PC-3 (cell line): Measurements from ENCODE around the gene MMS19. TPM values are rescaled to one million over a fixed set of nuclear protein-coding genes. Genes with fewer than 3 reads are reported as not detected.

Experiments used
- ATAC-seq: fragments of 200-7000 bp; cut with Tn5 transposase; 2 replicates; pipeline ENCODE4 v1.9.1; 2020; ENCODE audit warnings: mild to moderate bottlenecking, moderate library complexity
- BruUV-seq: library from RNA; stranded (reverse); fragments of 400-500 nt; replicated peaks from 2 replicates; lab custom pipeline; 2021; lab: Mats Ljungman, UMichigan
- CTCF ChIA-PET: fragments of 300-600 bp; sonication (Branson Sonifier 250); formaldehyde crosslinking; loops from one replicate; lab custom pipeline; 2022; ENCODE audit warnings: antibody characterized with exemption; lab: Charles Lee
- POLR2A ChIA-PET: fragments of 300-600 bp; sonication (Branson Sonifier 250); formaldehyde crosslinking; loops from one replicate; lab custom pipeline; 2022; ENCODE audit warnings: antibody characterized with exemption; ENCODE audit not compliant: unreplicated experiment; lab: Charles Lee
- DNase-seq: peaks from one replicate; pipeline ENCODE4 v3.0.0-alpha.2; 2015
- H2AFZ ChIP-seq: fragments of 300-600 bp; sonication (generic); 2 replicates; pipeline ENCODE4 v1.6.0; 2016; ENCODE audit warnings: antibody characterized with exemption, low read length
- H3F3A ChIP-seq: fragments of 300-600 bp; sonication (generic); one replicate; pipeline ENCODE4 v1.6.0; 2017; ENCODE audit warnings: antibody characterized with exemption, low read length, control low read depth, mild to moderate bottlenecking; ENCODE audit not compliant: unreplicated experiment
- H3K27ac ChIP-seq: fragments of 300-600 bp; sonication (generic); 2 replicates; pipeline ENCODE4 v1.5.1; 2016; ENCODE audit warnings: mild to moderate bottlenecking, low read length
- H3K27me3 ChIP-seq: fragments of 300-600 bp; sonication (generic); 2 replicates; pipeline ENCODE4 v1.6.1; 2016; ENCODE audit warnings: low read length, mixed read lengths
- H3K36me3 ChIP-seq: fragments of 300-600 bp; sonication (generic); 2 replicates; pipeline ENCODE4 v1.6.1; 2016; ENCODE audit warnings: low read depth, mixed run types, low read length, mixed read lengths
- H3K4me1 ChIP-seq: fragments of 300-600 bp; sonication (generic); 2 replicates; pipeline ENCODE4 v1.5.1; 2016; ENCODE audit warnings: low read length; ENCODE audit not compliant: insufficient read depth
- H3K4me2 ChIP-seq: fragments of 300-600 bp; sonication (generic); 2 replicates; pipeline ENCODE4 v1.6.0; 2016; ENCODE audit warnings: low read length
- H3K4me3 ChIP-seq: fragments of 300-600 bp; sonication (generic); 2 replicates; pipeline ENCODE4 v1.5.1; 2016; ENCODE audit warnings: mild to moderate bottlenecking, low read length, mixed read lengths
- H3K79me2 ChIP-seq: fragments of 300-600 bp; sonication (generic); 2 replicates; pipeline ENCODE4 v1.6.1; 2017; ENCODE audit warnings: low read length, mixed read lengths
- H3K9ac ChIP-seq: fragments of 300-600 bp; sonication (generic); 2 replicates; pipeline ENCODE4 v1.6.0; 2016; ENCODE audit warnings: mild to moderate bottlenecking, low read length
- H3K9me2 ChIP-seq: fragments of 300-600 bp; sonication (generic); replicated peaks from 2 replicates; pipeline ENCODE4 v1.6.1; 2016; ENCODE audit warnings: mixed run types, low read length, mixed read lengths
- H3K9me3 ChIP-seq: fragments of 300-600 bp; sonication (generic); 2 replicates; pipeline ENCODE4 v1.6.1; 2016; ENCODE audit warnings: low read length, mixed read lengths
- H4K20me1 ChIP-seq: fragments of 300-600 bp; sonication (generic); 2 replicates; pipeline ENCODE4 v1.6.1; 2016; ENCODE audit warnings: low read length, mixed read lengths
- CTCF ChIP-seq: fragments of 300-600 bp; sonication (generic); conservative IDR thresholded peaks from 2 replicates; pipeline ENCODE4 v1.5.1; 2017; ENCODE audit warnings: antibody characterized with exemption, low read depth, mild to moderate bottlenecking, low read length
- EZH2 ChIP-seq: fragments of 300-600 bp; sonication (generic); IDR thresholded peaks from one replicate; pipeline ENCODE4 v1.6.1; 2017; ENCODE audit warnings: antibody characterized with exemption, mild to moderate bottlenecking, low read length; ENCODE audit not compliant: unreplicated experiment
- EZH2phosphoT487 ChIP-seq: fragments of 300-600 bp; sonication (generic); IDR thresholded peaks from 2 replicates; pipeline ENCODE4 v1.6.1; 2018; ENCODE audit warnings: mild to moderate bottlenecking, antibody characterized with exemption, low read length, borderline replicate concordance
- intact Hi-C: fragments of 100-400 bp; cut with micrococcal nuclease; formaldehyde crosslinking; loops from 2 replicates; pipeline ENCODE4 v1.9.0; 2023
- total RNA-seq: library from RNA; depleted of rRNA; stranded (reverse); fragments of >200 nt; gene quantifications from 2 replicates; pipeline ENCODE4 v1.2.3, GENCODE V29; 2014

The MMS19 gene
- total RNA-seq, 1 experiment from 2014 or later, result 78.2 TPM

- no peaks in the 10 kb centered on the region for H4K20me1 ChIP-seq
- ATAC-seq (peak; percentile 67), DNase-seq (peak; percentile 95)
- peaks cover 15% of the 10 kb centered on the region; the same call in 1 of the 2 replicates for H3K79me2 ChIP-seq
- TF ChIP-seq EZH2 (no peak), CTCF (no peak), EZH2phosphoT487 (no peak)
- H3K4me1 ChIP-seq, result peaks cover 41% of the 10 kb centered on the region
- peak overlapping the region; percentile 16; the same call in 1 of the 2 replicates for H3K4me3 ChIP-seq
- H2AFZ ChIP-seq, result peak overlapping the region; percentile 72
- H3K27me3 ChIP-seq, result no peaks in the 10 kb centered on the region
- H3K27ac ChIP-seq, result peak overlapping the region; percentile 99
- peak overlapping the region; percentile 87 for H3K9ac ChIP-seq
- intact Hi-C loops, result loop anchor here (2.0 to 5.0 kb wide), 2 partner anchors 44 to 60 kb away; partner anchors contain the start of genes MMS19 and UBTD1
- TSS peak; percentile 41 for BruUV-seq
- no peaks in the 10 kb centered on the region for H3K9me3 ChIP-seq
- CTCF ChIA-PET, result no interaction called here
- POLR2A ChIA-PET, result no interaction called here
- peak overlapping the region; percentile 71 for H3K4me2 ChIP-seq
- no peaks in the 10 kb centered on the region for H3K9me2 ChIP-seq
- no peaks in the 10 kb centered on the region for H3F3A ChIP-seq
- H3K36me3 ChIP-seq, result no peaks in the 10 kb centered on the region
Observed at GRCh38 chr10:97542169-97543024, 44.2 kb upstream of the MMS19 start.

GRCh38 chr10:97540669-97541500 lies 42.7 kb upstream of the MMS19 start:
- Histone ChIP-seq H2AFZ (no peak overlapping the region), H3K9me2 (no peaks in the 10 kb centered on the region), H3K9me3 (no peaks in the 10 kb centered on the region), H3K4me3 (no peak overlapping the region), H3K36me3 (no peaks in the 10 kb centered on the region), H3F3A (no peaks in the 10 kb centered on the region), H4K20me1 (no peaks in the 10 kb centered on the region), H3K27me3 (no peaks in the 10 kb centered on the region), H3K79me2 (peaks cover 15% of the 10 kb centered on the region; the same call in 1 of the 2 replicates), H3K4me2 (no peak overlapping the region), H3K9ac (no peak overlapping the region), H3K4me1 (peaks cover 41% of the 10 kb centered on the region), H3K27ac (peak overlapping the region; percentile 99; the same call in 1 of the 2 replicates)
- ChIA-PET POLR2A (no interaction called here), CTCF (no interaction called here)
- no peak for DNase-seq
- TF ChIP-seq EZH2phosphoT487, result no peak
- TF ChIP-seq EZH2, result no peak
- TF ChIP-seq CTCF, result no peak
- no TSS peak for BruUV-seq
- ATAC-seq, result no peak
- intact Hi-C loops, result loop anchor here (5.0 kb wide), 1 partner anchor 59 kb away; no protein-coding TSS in a partner anchor
